Colonic mucosa (tissue), 4 donors: ENCODE measurements around the gene CAMTA2. TPM values are rescaled to one million over a fixed set of nuclear protein-coding genes. Genes with fewer than 3 reads are reported as not detected.

ENCODE experiments used
- DNase-seq: peaks from one replicate; pipeline ENCODE4 v3.0.0-alpha.2; 2020
- H3K27ac ChIP-seq: fragments of 200-600 bp; one replicate; pipeline ENCODE4 v1.8.0; 2021
- H3K27me3 ChIP-seq: fragments of 200-600 bp; one replicate; pipeline ENCODE4 v1.8.0; 2021
- H3K36me3 ChIP-seq: fragments of 200-600 bp; one replicate; pipeline ENCODE4 v1.8.0; 2021
- H3K4me1 ChIP-seq: fragments of 200-600 bp; one replicate; pipeline ENCODE4 v1.8.0; 2021; ENCODE audit warnings: mild to moderate bottlenecking
- H3K4me3 ChIP-seq: fragments of 200-600 bp; one replicate; pipeline ENCODE4 v1.8.0; 2021
- H3K9ac ChIP-seq, 2 donors: one replicate each; pipeline ENCODE4 v1.7.0; 2013; ENCODE audit warnings: control low read depth in 2 of 2, low read depth in 2 of 2, low read length in 2 of 2
- H3K9me3 ChIP-seq: fragments of 200-600 bp; one replicate; pipeline ENCODE4 v1.8.0; 2021
- intact Hi-C: fragments of 100-400 bp; cut with DNase I; formaldehyde crosslinking; loops from one replicate; pipeline ENCODE4 v1.14.1; 2022
- total RNA-seq, 2 donors: library from RNA; stranded (reverse); fragmentation: NEBNext Ultra II Directional in 1 of 2; extraction: Animal tissue kit (Norgen Biotek cat#: 25700) in 1 of 2; gene quantifications; one replicate each; pipeline ENCODE4 v1.2.1, GENCODE V29; 2021
- TF ChIP-seq, protein P1 (sequence below): fragments of 200-600 bp; IDR thresholded peaks from one replicate; pipeline ENCODE4 v1.8.0; 2022; ENCODE audit warnings: antibody characterized with exemption, mild to moderate bottlenecking
- donor health status: healthy.
- donor health status: DM: no; HTN: no; CAD: no.
- donor health status: DM: no; HTN: no; CAD: no.

CAMTA2 gene
- total RNA-seq, 2 donors from 2014 or later, result 39.8 to 52.6 TPM

DNA sequence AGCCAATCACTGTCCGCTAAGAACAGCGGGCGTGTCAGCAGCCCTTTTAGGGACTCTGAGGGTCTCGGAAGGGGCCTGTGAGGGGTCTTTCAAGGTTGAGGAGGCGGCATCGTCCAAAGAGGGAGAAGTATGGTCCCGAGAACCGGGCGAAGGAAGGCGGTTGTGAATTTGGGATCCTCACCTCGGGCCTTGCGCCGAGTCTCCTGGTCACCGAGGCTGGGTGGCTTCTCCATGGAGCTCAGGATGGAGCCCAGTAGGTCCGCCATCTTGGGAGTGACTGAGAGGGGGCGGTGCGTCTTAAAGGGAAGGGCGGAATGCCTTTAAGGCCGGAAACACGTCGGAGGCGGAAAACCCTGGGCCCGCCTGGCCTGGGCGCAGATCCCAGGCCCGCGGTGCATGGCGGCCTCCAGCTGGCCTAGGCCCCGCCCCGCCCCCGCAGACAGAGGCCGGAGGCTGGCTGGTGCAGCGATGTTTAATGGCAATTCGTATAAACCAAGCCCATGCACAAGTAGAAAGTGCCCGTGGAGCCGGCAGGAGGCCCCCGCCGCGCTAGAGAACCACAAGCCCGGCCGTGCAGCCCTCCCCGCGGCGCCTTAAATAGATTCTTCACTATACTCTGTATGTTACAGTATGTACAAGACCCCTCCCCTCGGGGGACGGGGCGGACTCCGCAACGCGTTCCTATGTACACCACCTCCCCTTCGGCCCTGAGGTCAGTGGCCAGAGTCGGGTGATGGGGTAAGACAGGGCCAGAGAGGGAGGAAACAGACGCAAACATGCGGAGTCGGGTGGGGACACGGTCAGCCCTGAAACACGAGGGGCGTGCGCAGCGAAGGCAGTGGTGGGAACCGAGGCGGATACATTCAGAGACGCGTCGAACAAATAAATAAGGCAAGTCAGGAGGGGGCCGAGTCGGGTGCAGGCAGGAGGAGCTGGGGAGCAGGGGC, 19.7 kb downstream of the CAMTA2 start, which contains the start of gene SPAG7:
Gene SPAG7 (minus strand): TSS at position 279 of the 947 bp plus-strand sequence. CDS start 13 bp downstream, at position 266.
- Histone ChIP-seq H3K36me3 (no peaks in the 10 kb centered on the region), H3K27ac (peak within 1 kb of the TSS; percentile 95), H3K9me3 (no peaks in the 10 kb centered on the region), H3K4me3 (peak within 1 kb of the TSS; percentile 74), H3K4me1 (no peaks in the 10 kb centered on the region), H3K27me3 (no peaks in the 10 kb centered on the region), H3K9ac (peak within 1 kb of the TSS; percentile 88 to 90)
- DNase-seq, result peak; percentile 94
- intact Hi-C loops, result no loop called here
- TF ChIP-seq, protein P1, sequence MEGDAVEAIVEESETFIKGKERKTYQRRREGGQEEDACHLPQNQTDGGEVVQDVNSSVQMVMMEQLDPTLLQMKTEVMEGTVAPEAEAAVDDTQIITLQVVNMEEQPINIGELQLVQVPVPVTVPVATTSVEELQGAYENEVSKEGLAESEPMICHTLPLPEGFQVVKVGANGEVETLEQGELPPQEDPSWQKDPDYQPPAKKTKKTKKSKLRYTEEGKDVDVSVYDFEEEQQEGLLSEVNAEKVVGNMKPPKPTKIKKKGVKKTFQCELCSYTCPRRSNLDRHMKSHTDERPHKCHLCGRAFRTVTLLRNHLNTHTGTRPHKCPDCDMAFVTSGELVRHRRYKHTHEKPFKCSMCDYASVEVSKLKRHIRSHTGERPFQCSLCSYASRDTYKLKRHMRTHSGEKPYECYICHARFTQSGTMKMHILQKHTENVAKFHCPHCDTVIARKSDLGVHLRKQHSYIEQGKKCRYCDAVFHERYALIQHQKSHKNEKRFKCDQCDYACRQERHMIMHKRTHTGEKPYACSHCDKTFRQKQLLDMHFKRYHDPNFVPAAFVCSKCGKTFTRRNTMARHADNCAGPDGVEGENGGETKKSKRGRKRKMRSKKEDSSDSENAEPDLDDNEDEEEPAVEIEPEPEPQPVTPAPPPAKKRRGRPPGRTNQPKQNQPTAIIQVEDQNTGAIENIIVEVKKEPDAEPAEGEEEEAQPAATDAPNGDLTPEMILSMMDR, result no peak

DNA sequence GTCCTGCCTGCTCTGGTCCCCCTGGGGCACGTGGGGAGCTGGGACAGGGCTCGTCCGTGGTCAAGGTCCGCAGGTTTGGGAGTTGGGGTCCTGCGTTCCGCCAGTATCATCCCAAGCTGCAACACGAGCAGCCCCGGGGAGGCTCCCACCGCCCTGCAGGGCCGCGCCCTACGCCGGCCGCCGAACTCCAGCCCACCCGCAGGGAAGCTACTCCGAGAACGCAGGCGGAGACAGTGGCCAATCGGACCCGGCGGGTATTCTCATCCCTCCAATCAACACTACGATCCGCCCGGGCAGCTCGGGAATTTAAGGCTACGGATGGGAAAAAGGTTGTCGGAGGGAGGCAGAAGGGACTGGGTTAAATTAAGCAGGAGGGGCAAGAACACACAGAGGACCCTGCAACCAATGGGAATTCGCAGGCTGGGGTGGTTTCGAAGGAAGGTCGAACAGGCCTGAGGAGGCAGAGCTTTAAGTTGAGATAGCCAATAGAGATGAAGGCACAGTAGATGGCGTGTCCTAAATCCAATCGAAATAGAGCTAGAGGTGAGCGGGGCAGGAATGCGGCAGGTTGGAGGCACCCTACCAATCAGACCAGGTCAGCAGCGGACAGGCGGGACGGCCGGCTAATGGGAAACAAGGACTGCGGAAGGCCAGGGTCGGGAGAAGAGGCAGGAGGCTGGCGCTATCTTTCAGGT, 20.5 kb downstream of the CAMTA2 start:
- intact Hi-C loops, result no loop called here
- no peaks in the 10 kb centered on the region for H3K27me3 ChIP-seq

DNA sequence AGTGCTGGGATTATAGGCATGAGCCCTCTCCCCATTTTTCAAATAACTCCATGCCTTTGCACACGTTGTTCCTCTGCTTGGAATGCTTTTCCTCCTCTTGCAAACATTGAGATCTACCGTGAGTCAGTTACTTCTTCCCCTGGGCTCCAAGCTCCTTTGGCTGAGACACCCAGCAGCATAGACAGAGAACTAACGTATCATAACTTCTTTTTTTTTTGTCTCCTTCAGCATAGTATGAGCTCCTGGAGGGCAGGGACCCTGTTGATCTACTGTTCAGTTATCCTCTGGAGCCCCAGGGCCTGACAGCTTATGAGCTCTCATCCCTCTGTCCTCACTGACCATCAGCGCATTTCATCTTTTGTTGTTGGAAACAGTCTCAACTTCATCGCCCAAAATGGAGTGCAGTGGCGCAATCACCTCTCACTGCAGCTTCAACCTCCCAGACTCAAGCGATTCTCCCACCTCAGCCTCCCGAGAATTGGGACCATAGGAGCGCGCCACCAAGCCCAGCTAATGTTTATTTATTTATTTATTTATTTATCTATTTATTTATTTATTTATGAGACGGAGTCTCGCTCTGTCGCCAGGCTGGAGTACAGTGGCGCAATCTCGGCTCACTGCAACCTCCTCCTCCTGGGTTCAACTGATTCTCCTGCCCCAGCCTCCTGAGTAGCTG, 22.0 kb downstream of the CAMTA2 start:
- H3K4me1 ChIP-seq, result no peaks in the 10 kb centered on the region
- no peaks in the 10 kb centered on the region for H3K9me3 ChIP-seq
- H3K36me3 ChIP-seq, result no peaks in the 10 kb centered on the region
- TF ChIP-seq, protein P1, result no peak
- H3K27ac ChIP-seq, result no peak overlapping the region
- no peak overlapping the region for H3K4me3 ChIP-seq
- DNase-seq, result no peak
- H3K27me3 ChIP-seq, result no peaks in the 10 kb centered on the region
- intact Hi-C loops, result no loop called here
- peak overlapping the region in 1 of 2 donors; percentile 31 for H3K9ac ChIP-seq

More for the DNA sequence above, 20.5 kb downstream of the CAMTA2 start:
- peak; percentile 98 for DNase-seq
- no peaks in the 10 kb centered on the region for H3K36me3 ChIP-seq
- H3K9me3 ChIP-seq, result no peaks in the 10 kb centered on the region
- peak overlapping the region; percentile 74 for H3K4me3 ChIP-seq
- H3K4me1 ChIP-seq, result no peaks in the 10 kb centered on the region
- TF ChIP-seq, protein P1, result no peak
- H3K27ac ChIP-seq, result peak overlapping the region; percentile 95
- H3K9ac ChIP-seq, result peak overlapping the region; percentile 88 to 90

DNA sequence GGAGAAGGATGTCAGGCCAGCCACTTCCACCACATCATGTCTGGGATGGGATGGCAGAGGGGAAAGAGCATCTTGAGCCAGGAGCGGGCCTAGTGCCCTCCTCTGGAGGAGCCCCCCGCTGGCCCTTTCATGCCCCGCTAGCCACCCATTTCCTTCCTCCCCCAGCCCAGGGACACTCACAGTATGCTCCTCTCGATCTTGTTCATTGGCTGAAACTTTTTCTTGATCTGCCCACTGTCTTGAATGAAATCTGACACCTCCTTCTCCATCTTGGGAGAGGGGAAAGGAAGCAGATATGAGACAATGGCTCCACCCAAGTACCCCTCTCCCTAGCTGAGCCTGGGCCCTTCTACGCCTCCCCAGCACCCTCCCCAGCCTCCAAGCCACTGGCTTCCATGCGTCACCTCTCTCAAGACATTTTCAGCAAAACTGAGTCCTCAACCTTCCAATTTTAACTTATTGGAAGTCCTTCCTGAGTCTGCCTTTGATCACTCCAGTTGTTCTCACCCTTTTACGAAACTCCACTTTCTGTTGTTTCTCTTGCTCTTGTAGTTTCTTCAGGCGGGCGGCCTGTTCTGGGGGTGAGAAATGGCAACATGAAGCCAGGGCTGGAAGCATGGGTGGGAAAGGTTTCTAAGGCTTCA, 27.1 kb downstream of the CAMTA2 start:
- Histone ChIP-seq H3K27ac (no peak overlapping the region), H3K9me3 (no peaks in the 10 kb centered on the region), H3K4me1 (no peaks in the 10 kb centered on the region), H3K27me3 (no peaks in the 10 kb centered on the region), H3K36me3 (no peaks in the 10 kb centered on the region), H3K4me3 (no peak overlapping the region), H3K9ac (no peak overlapping the region)
- intact Hi-C loops, result no loop called here
- TF ChIP-seq, protein P1, result no peak
- DNase-seq, result no peak
